Mammary epithelial cell (primary cell): Measurements from ENCODE around the gene RNF169.

Experiments used
- CTCF ChIP-seq, 2 donors: IDR thresholded peaks in 1 of 2; conservative IDR thresholded peaks in 1 of 2; 2 replicates each; pipeline ENCODE4 v1.5.1; 2011 to 2012; ENCODE audit warnings: inconsistent platforms in 2 of 2, low read length in 2 of 2, mild to moderate bottlenecking in 2 of 2, control low read depth in 1 of 2, low read depth in 1 of 2; ENCODE audit not compliant: insufficient read depth in 1 of 2; ENCODE audit errors: extremely low read depth in 1 of 2
- EZH2 ChIP-seq: IDR thresholded peaks from 2 replicates; pipeline ENCODE4 v1.6.1; 2012; ENCODE audit warnings: low read length, inconsistent platforms, borderline replicate concordance

DNA sequence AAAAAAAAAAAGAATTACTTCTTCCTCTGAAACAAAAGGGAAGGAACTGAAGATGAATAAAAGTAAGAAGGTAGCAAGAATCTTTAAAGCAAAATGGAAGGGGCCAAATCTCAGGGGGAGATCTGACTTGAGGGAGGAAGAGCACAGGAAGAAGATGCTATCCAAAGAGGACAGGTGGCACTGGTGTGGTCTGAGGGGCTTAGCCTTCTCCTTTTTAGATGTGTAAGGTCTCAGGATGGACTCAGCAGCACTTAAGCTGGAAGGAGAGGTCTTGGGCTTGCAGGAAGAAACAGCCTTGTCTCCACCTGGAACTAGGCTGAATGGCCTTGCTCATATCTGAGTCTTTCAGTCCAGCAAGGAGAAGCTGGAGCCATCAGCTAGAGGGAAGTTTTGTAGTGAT lies 5.0 kb upstream of the RNF169 start:
- TF ChIP-seq CTCF (conservative IDR thresholded peaks at IDR 0.05 in 1 of 2, IDR thresholded peaks at IDR 0.05 in 1 of 2; ENCODE audit: extremely low read depth in 1 of 2, insufficient read depth in 1 of 2, low read depth in 1 of 2, low read length in 2 of 2) (no peak), EZH2 (no peak)
